H1 (cell line): ENCODE results near the gene ZNF768. TPM values are rescaled to one million over a fixed set of nuclear protein-coding genes. Genes with fewer than 3 reads are reported as not detected.

Experiments used
- CTCF ChIA-PET: fragments of 300-600 bp; sonication (Branson Sonifier 250); formaldehyde crosslinking; loops from one replicate; lab custom pipeline; 2021; ENCODE audit not compliant: partially characterized antibody; lab: Charles Lee
- POLR2A ChIA-PET: fragments of 300-600 bp; sonication (Branson Sonifier 250); formaldehyde crosslinking; loops from one replicate; lab custom pipeline; 2021; ENCODE audit warnings: inconsistent platforms; ENCODE audit not compliant: partially characterized antibody; lab: Charles Lee
- DNase-seq, 2 experiments: peaks; one replicate each; pipeline versions ENCODE4 v3.0.0 to v3.0.0-alpha.2; 2010 to 2022; ENCODE audit warnings: low spot score in 2 of 2, low read depth in 1 of 2, mixed read lengths in 1 of 2
- FAIRE-seq: peaks from 2 replicates; lab custom pipeline; 2011; peaks lifted over from hg19 to GRCh38; lab: Jason Lieb, UNC
- H2AFZ ChIP-seq: 2 replicates; pipeline ENCODE4 v1.8.1; 2012; ENCODE audit warnings: low read length, inconsistent platforms
- H2AK5ac ChIP-seq: 2 replicates; pipeline ENCODE4 v1.6.1; 2013; ENCODE audit warnings: low read depth, low read length
- H2BK120ac ChIP-seq: replicated peaks from 2 replicates; pipeline ENCODE3; 2013; ENCODE audit warnings: low read depth, low read length, inconsistent platforms
- H2BK12ac ChIP-seq: 2 replicates; pipeline ENCODE4 v1.6.1; 2013; ENCODE audit warnings: low read depth, low read length
- H2BK15ac ChIP-seq: 2 replicates; pipeline ENCODE4 v1.6.1; 2013; ENCODE audit warnings: low read length
- H2BK20ac ChIP-seq: 2 replicates; pipeline ENCODE4 v1.6.1; 2013; ENCODE audit warnings: low read length
- H2BK5ac ChIP-seq: 2 replicates; pipeline ENCODE4 v1.6.1; 2013; ENCODE audit warnings: low read depth, low read length
- H3K14ac ChIP-seq: 2 replicates; pipeline ENCODE4 v1.6.1; 2013; ENCODE audit warnings: inconsistent platforms; ENCODE audit not compliant: insufficient read length
- H3K18ac ChIP-seq: 2 replicates; pipeline ENCODE4 v1.6.1; 2013; ENCODE audit warnings: low read length; ENCODE audit errors: extremely low read depth
- H3K23ac ChIP-seq: 2 replicates; pipeline ENCODE4 v1.6.1; 2013; ENCODE audit warnings: inconsistent platforms; ENCODE audit not compliant: insufficient read length
- H3K23me2 ChIP-seq: 2 replicates; pipeline ENCODE4 v1.6.1; 2013; ENCODE audit warnings: low read depth, low read length
- H3K27ac ChIP-seq: 2 replicates; pipeline ENCODE4 v1.6.1; 2011; ENCODE audit warnings: low read depth, low read length, inconsistent platforms
- H3K27me3 ChIP-seq, 4 experiments: replicated peaks in 1 of 4; 1 replicate in 1 of 4; 2 replicates in 3 of 4; pipeline versions ENCODE4 v1.6.1 to v1.8.1; 2011 to 2013; ENCODE audit warnings: low read length in 3 of 4, mild to moderate bottlenecking in 3 of 4, inconsistent platforms in 2 of 4, mixed read lengths in 2 of 4, moderate library complexity in 1 of 4; ENCODE audit not compliant: control insufficient read depth in 3 of 4, insufficient read depth in 3 of 4; ENCODE audit errors: extremely low read depth in 1 of 4
- H3K36me3 ChIP-seq, 4 experiments: 2 replicates each; pipeline versions ENCODE4 v1.6.1 to v1.8.1; 2011 to 2013; ENCODE audit warnings: mild to moderate bottlenecking in 4 of 4, low read length in 3 of 4, moderate library complexity in 2 of 4, control low read depth in 1 of 4, inconsistent platforms in 1 of 4; ENCODE audit not compliant: insufficient read depth in 4 of 4, control insufficient read depth in 2 of 4
- H3K4ac ChIP-seq: replicated peaks from 2 replicates; pipeline ENCODE3; 2013; ENCODE audit warnings: low read length, low read depth, mixed read lengths, inconsistent platforms; ENCODE audit not compliant: insufficient read length
- H3K4me1 ChIP-seq, 4 experiments: replicated peaks in 1 of 4; 1 replicate in 1 of 4; 2 replicates in 3 of 4; pipeline versions ENCODE4 v1.6.1 to v1.8.1; 2011 to 2013; ENCODE audit warnings: low read length in 3 of 4, inconsistent platforms in 2 of 4, mixed read lengths in 1 of 4; ENCODE audit not compliant: insufficient read depth in 4 of 4, control insufficient read depth in 3 of 4
- H3K4me2 ChIP-seq, 2 experiments: 2 replicates each; pipeline versions ENCODE4 v1.6.1 to v1.8.1; 2011 to 2013; ENCODE audit warnings: low read depth in 2 of 2, low read length in 2 of 2, control low read depth in 1 of 2, inconsistent platforms in 1 of 2, mild to moderate bottlenecking in 1 of 2; ENCODE audit not compliant: insufficient read depth in 1 of 2
- H3K4me3 ChIP-seq, 4 experiments: fragments of 200-600, 300-600 bp in 1 of 4; sonication (generic), shearing (Covaris generic), sonication (Bioruptor Twin) in 1 of 4; 2 replicates each; pipeline versions ENCODE4 v1.5.1 to v1.8.1; 2011 to 2016; ENCODE audit warnings: low read length in 4 of 4, low read depth in 3 of 4, control low read depth in 2 of 4, inconsistent platforms in 2 of 4, mild to moderate bottlenecking in 2 of 4, mixed read lengths in 1 of 4, moderate library complexity in 1 of 4; ENCODE audit not compliant: insufficient read depth in 2 of 4; ENCODE audit errors: extremely low read depth in 1 of 4
- H3K56ac ChIP-seq: replicated peaks from 2 replicates; pipeline ENCODE3; 2013; ENCODE audit warnings: low read depth, mild to moderate bottlenecking, mixed read lengths, low read length, inconsistent platforms; ENCODE audit not compliant: insufficient read length
- H3K79me1 ChIP-seq: 2 replicates; pipeline ENCODE4 v1.6.1; 2013; ENCODE audit warnings: low read depth, low read length, control low read depth
- H3K79me2 ChIP-seq, 2 experiments: 2 replicates each; pipeline versions ENCODE4 v1.6.1 to v1.8.1; 2012 to 2013; ENCODE audit warnings: low read length in 2 of 2, mild to moderate bottlenecking in 2 of 2, inconsistent platforms in 1 of 2; ENCODE audit not compliant: insufficient read depth in 2 of 2, control insufficient read depth in 1 of 2
- H3K9ac ChIP-seq, 4 experiments: replicated peaks in 1 of 4; 1 replicate in 1 of 4; 2 replicates in 3 of 4; pipeline versions ENCODE4 v1.6.1 to v1.8.1; 2011 to 2013; ENCODE audit warnings: low read depth in 3 of 4, low read length in 3 of 4, control low read depth in 2 of 4, mild to moderate bottlenecking in 2 of 4, moderate library complexity in 2 of 4, inconsistent platforms in 1 of 4; ENCODE audit errors: extremely low read depth in 1 of 4
- H3K9me3 ChIP-seq, 2 experiments: 2 replicates each; pipeline versions ENCODE4 v1.6.1 to v1.8.1; 2012 to 2013; ENCODE audit warnings: mild to moderate bottlenecking in 2 of 2, moderate library complexity in 2 of 2, control low read depth in 1 of 2, inconsistent platforms in 1 of 2, low read depth in 1 of 2, low read length in 1 of 2, mixed read lengths in 1 of 2; ENCODE audit not compliant: insufficient read depth in 2 of 2
- H4K20me1 ChIP-seq, 2 experiments: replicated peaks in 1 of 2; 2 replicates each; pipeline versions ENCODE3 to v1.8.1; 2011 to 2013; ENCODE audit warnings: inconsistent platforms in 2 of 2, low read length in 2 of 2, mild to moderate bottlenecking in 1 of 2; ENCODE audit not compliant: insufficient read depth in 2 of 2, control insufficient read depth in 1 of 2
- H4K5ac ChIP-seq: 2 replicates; pipeline ENCODE4 v1.6.1; 2013; ENCODE audit warnings: low read length, low read depth, mixed read lengths, inconsistent platforms; ENCODE audit not compliant: insufficient read length
- H4K8ac ChIP-seq: 2 replicates; pipeline ENCODE4 v1.8.0; 2013; ENCODE audit warnings: mild to moderate bottlenecking, moderate library complexity, low read length, inconsistent platforms; ENCODE audit not compliant: insufficient read depth; ENCODE audit errors: extremely low read depth
- H4K91ac ChIP-seq: replicated peaks from 2 replicates; pipeline ENCODE3; 2013; ENCODE audit warnings: low read length, mixed read lengths, inconsistent platforms; ENCODE audit not compliant: insufficient read length
- CHD2 ChIP-seq: IDR thresholded peaks from 2 replicates; pipeline ENCODE4 v1.6.1; 2012; ENCODE audit warnings: low read length, improper control_type of control experiment
- CTBP2 ChIP-seq: IDR thresholded peaks from 2 replicates; pipeline ENCODE4 v1.7.0; 2011; ENCODE audit warnings: borderline replicate concordance, mild to moderate bottlenecking, moderate library complexity, mixed read lengths, low read length; ENCODE audit not compliant: insufficient read depth, insufficient read length
- EGR1 ChIP-seq: IDR thresholded peaks from 2 replicates; pipeline ENCODE4 v1.6.1; 2011; ENCODE audit warnings: low read depth, low read length, borderline replicate concordance
- EP300 ChIP-seq, 2 experiments: IDR thresholded peaks; 1 replicate in 1 of 2; 2 replicates in 1 of 2; pipeline ENCODE4 v1.6.1; 2011 to 2012; ENCODE audit warnings: low read depth in 2 of 2, low read length in 2 of 2, mild to moderate bottlenecking in 2 of 2, borderline replicate concordance in 1 of 2, inconsistent platforms in 1 of 2, moderate library complexity in 1 of 2
- GABPA ChIP-seq: IDR thresholded peaks from 2 replicates; pipeline ENCODE4 v1.6.1; 2011; ENCODE audit warnings: mild to moderate bottlenecking, low read length, moderate library complexity, borderline replicate concordance; ENCODE audit not compliant: insufficient read depth
- GTF2F1 ChIP-seq: IDR thresholded peaks from 2 replicates; pipeline ENCODE4 v1.6.1; 2012; ENCODE audit warnings: low read depth, low read length, improper control_type of control experiment, borderline replicate concordance
- JUND ChIP-seq: IDR thresholded peaks from 2 replicates; pipeline ENCODE4 v1.6.1; 2011; ENCODE audit warnings: mild to moderate bottlenecking, improper control_type of control experiment, low read length
- MAX ChIP-seq: IDR thresholded peaks from 2 replicates; pipeline ENCODE4 v1.6.1; 2012; ENCODE audit warnings: inconsistent platforms
- POLR2AphosphoS5 ChIP-seq: IDR thresholded peaks from 2 replicates; pipeline ENCODE4 v1.6.1; 2011; ENCODE audit warnings: low read depth, low read length
- RAD21 ChIP-seq, 2 experiments: IDR thresholded peaks in 1 of 2; conservative IDR thresholded peaks in 1 of 2; 2 replicates each; pipeline ENCODE4 v1.6.1; 2011; ENCODE audit warnings: low read depth in 2 of 2, low read length in 2 of 2, improper control_type of control experiment in 1 of 2, inconsistent platforms in 1 of 2, mild to moderate bottlenecking in 1 of 2, moderate library complexity in 1 of 2
- RFX5 ChIP-seq: IDR thresholded peaks from 2 replicates; pipeline ENCODE4 v1.6.1; 2011; ENCODE audit warnings: low read depth, low read length, improper control_type of control experiment, borderline replicate concordance
- SIN3A ChIP-seq, 2 experiments: IDR thresholded peaks in 1 of 2; conservative IDR thresholded peaks in 1 of 2; 2 replicates each; pipeline ENCODE4 v1.6.1; 2011 to 2012; ENCODE audit warnings: low read length in 2 of 2, improper control_type of control experiment in 1 of 2, low read depth in 1 of 2, mild to moderate bottlenecking in 1 of 2
- TAF1 ChIP-seq: IDR thresholded peaks from 2 replicates; pipeline ENCODE4 v1.6.1; 2011; ENCODE audit warnings: mild to moderate bottlenecking, low read depth, low read length
- WGBS, 2 experiments: shearing (Covaris generic) in 1 of 2; methylation state at CpG; one replicate each; pipeline versions ENCODE4 v1.1.6 to v1.1.7; 2013 to 2015; ENCODE audit warnings: low lambda C conversion rate in 2 of 2, mixed read lengths in 2 of 2, inconsistent platforms in 1 of 2, low coverage in 1 of 2, missing lambda C conversion rate in 1 of 2; ENCODE audit not compliant: insufficient replicate concordance in 2 of 2, insufficient coverage in 1 of 2, insufficient read length in 1 of 2; ENCODE audit errors: extremely low coverage in 1 of 2, missing lambda C conversion rate in 1 of 2; 5-methylcytosine and 5-hydroxymethylcytosine counted together
- polyA plus RNA-seq, 7 experiments: library from polyadenylated mRNA; depleted of rRNA in 3 of 7; stranded (reverse) in 5 of 7; unstranded in 2 of 7; fragments of >200 nt in 5 of 7; fragments of 200-250 nt in 2 of 7; gene quantifications; 1 replicate in 5 of 7; 2 replicates in 1 of 7; 4 replicates in 1 of 7; pipeline versions ENCODE4 v1.2.1 to v1.2.3, GENCODE V29; 2011 to 2013; ENCODE audit warnings: missing spikeins in 2 of 7, mixed read lengths in 2 of 7
- total RNA-seq: library from RNA; stranded (reverse); fragmentation: NEBNext Ultra II Directional; extraction: Animal tissue kit (Norgen Biotek cat#: 25700); gene quantifications from 2 replicates; pipeline ENCODE4 v1.2.1, GENCODE V29; 2021

The ZNF768 gene
- total and polyA plus RNA-seq, 2 of the 8 experiments (the other 6 are each of a cell fraction or from before 2014, with no cell fraction given) = 36.1 to 47.7 TPM

DNA sequence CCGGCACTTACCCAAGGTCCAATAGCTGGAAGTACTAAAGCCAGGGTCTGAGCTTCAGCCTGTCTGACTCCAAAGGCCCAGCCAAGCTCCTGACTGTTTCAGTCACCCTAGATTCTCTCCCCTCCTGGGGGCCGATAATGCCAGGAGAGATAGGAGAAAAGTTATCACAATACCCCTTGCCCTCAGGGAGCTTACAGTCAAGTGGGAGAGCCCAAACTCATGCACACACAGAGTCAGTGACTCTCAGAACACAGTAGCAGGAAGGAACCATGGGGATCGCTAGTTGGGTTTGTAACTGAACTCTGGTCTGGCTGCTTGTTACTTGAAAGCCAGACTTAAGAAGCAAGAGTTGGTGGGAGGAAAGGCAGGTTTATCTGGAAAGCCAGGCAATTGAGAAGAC is 14.9 kb downstream of the ZNF768 start:
- Histone ChIP-seq H2AK5ac (no peak overlapping the region), H2BK120ac (no peak overlapping the region), H4K20me1 (no peaks in the 10 kb centered on the region), H3K9me3 (no peaks in the 10 kb centered on the region), H4K5ac (no peak overlapping the region), H3K14ac (no peak overlapping the region), H2BK5ac (no peak overlapping the region), H2BK20ac (no peak overlapping the region), H3K9ac (no peak overlapping the region), H3K4me3 (no peak overlapping the region), H3K27me3 (no peaks in the 10 kb centered on the region; a peak in 1 of 7 replicates), H3K23ac (no peak overlapping the region), H4K91ac (no peak overlapping the region), H3K36me3 (no peaks in the 10 kb centered on the region), H4K8ac (no peak overlapping the region), H3K4ac (no peak overlapping the region), H3K27ac (no peak overlapping the region), H3K56ac (no peak overlapping the region), H3K79me2 (no peaks in the 10 kb centered on the region), H2BK12ac (0 out of 2 replicates have a peak overlapping the region, but pooled peaks have one; percentile 12), H3K4me1 (no peaks in the 10 kb centered on the region), H3K79me1 (no peaks in the 10 kb centered on the region), H2AFZ (no peak overlapping the region), H3K23me2 (no peaks in the 10 kb centered on the region), H3K4me2 (no peak overlapping the region), H3K18ac (no peak overlapping the region), H2BK15ac (no peak overlapping the region)
- ChIA-PET POLR2A (interaction anchor here (0.6 to 1.6 kb wide), 3 partner anchors 13 to 98 kb away, joined by 3 to 4 read pairs (median 3); partner anchors contain the start of gene ZNF689), CTCF (interaction anchor here (0.9 to 1.6 kb wide), 4 partner anchors 54 to 104 kb away, joined by 3 to 5 read pairs (median 4); no protein-coding TSS in a partner anchor)
- WGBS, 2 experiments = 83% methylated on average over 3 of the region's 3 CpGs; no CpG with 5 or more reads in 1 of the 2 experiments
- FAIRE-seq (no peak), DNase-seq (no peak)
- TF ChIP-seq RAD21 (IDR thresholded peaks at IDR 0.05 in 1 of 2, conservative IDR thresholded peaks at IDR 0.05 in 1 of 2; ENCODE audit: low read depth in 2 of 2, low read length in 2 of 2) = no peak
- no peak for TF ChIP-seq GTF2F1
- no peak for TF ChIP-seq SIN3A (conservative IDR thresholded peaks at IDR 0.05 in 1 of 2, IDR thresholded peaks at IDR 0.05 in 1 of 2; ENCODE audit: low read depth in 1 of 2, low read length in 2 of 2)
- TF ChIP-seq MAX = no peak
- TF ChIP-seq EP300 (IDR thresholded peaks at IDR 0.05; ENCODE audit: borderline replicate concordance in 1 of 2, low read depth in 2 of 2, low read length in 2 of 2) = no peak
- no peak for TF ChIP-seq POLR2AphosphoS5
- TF ChIP-seq CTBP2 = no peak
- TF ChIP-seq CHD2 = no peak
- TF ChIP-seq GABPA = no peak
- no peak for TF ChIP-seq JUND
- TF ChIP-seq EGR1 = no peak
- no peak for TF ChIP-seq TAF1
- no peak for TF ChIP-seq RFX5
